Peyer's patch (tissue), 4 donors: ENCODE measurements around the gene MAGEA9.

ENCODE experiments used
- CTCF ChIP-seq, 6 experiments: fragments of 450-650 bp in 4 of 6; fragments of 200-600 bp in 2 of 6; sonication (generic) in 1 of 6; IDR thresholded peaks; one replicate each; pipeline ENCODE4 v1.5.1; 2017 to 2019; ENCODE audit warnings: antibody characterized with exemption in 6 of 6, mild to moderate bottlenecking in 3 of 6, moderate library complexity in 1 of 6
- POLR2A ChIP-seq, 2 donors: fragments of 450-650 bp; IDR thresholded peaks; one replicate each; pipeline ENCODE4 v1.5.1; 2017; ENCODE audit warnings: antibody characterized with exemption in 2 of 2, mild to moderate bottlenecking in 2 of 2, moderate library complexity in 2 of 2

GRCh38 chrX:149759824-149760223, 21.9 kb upstream of the MAGEA9 start:
- TF ChIP-seq CTCF (IDR thresholded peaks at IDR 0.05), result no peak
- no peak for TF ChIP-seq POLR2A (IDR thresholded peaks at IDR 0.05)
